ENCODE results near the gene LRMDA. TPM values are rescaled to one million over a fixed set of nuclear protein-coding genes. Genes with fewer than 3 reads are reported as not detected.
"Not testable (repeated sequence)": the region's sequence is repeated elsewhere in the genome, so short reads cannot be mapped to it uniquely, and the experiment has no call there.

Gene LRMDA
- total and polyA plus RNA-seq, 2 donors (not counting 1 experiment from before 2014, with no cell fraction given), result 0.12 TPM; not detected in 1

DNA sequence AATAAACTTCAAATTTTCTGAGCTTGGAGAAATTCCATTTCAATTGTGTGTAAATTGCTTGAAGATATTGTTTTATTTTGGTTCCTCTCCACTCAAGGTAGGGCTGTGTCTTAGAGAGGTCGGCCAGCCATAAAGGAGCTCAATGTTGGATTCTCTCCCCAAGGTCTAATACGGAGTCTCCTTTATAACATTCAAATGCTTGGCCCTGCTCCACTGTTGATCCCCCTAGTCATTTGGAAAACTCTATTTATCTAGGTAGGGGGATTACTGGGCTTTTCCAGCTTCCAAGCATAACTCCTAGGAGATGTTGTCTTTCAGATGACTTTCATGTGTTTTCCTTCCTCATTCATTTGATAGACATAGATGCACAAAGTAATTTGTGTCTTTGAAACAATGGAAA is 170.9 kb downstream of the LRMDA start:
- Mint-ChIP-seq H3K27ac (no peak overlapping the region), H3K4me1 (no peaks in the 10 kb centered on the region), H3K27me3 (no peaks in the 10 kb centered on the region), H3K9me3 (ENCODE audit: insufficient read depth) (no peaks in the 10 kb centered on the region), H3K4me3 (no peak overlapping the region)
- ATAC-seq (ENCODE audit: low read depth) (no peak), DNase-seq (no peak)
- Histone ChIP-seq H3K9me3 (ENCODE audit: control extremely low read depth in 1 of 3, control insufficient read depth in 2 of 3, insufficient read depth in 1 of 3, low read length in 2 of 3) (no peaks in the 10 kb centered on the region), H3K4me2 (replicated peaks; ENCODE audit: low read depth, low read length, poor library complexity, severe bottlenecking) (no peak overlapping the region), H3K27me3 (replicated peaks in 1 of 4; ENCODE audit: control extremely low read depth in 1 of 4, control insufficient read depth in 3 of 4, insufficient read depth in 4 of 4, low read length in 3 of 4) (no peaks in the 10 kb centered on the region), H2AFZ (ENCODE audit: insufficient read depth, low read depth, low read length, poor library complexity, severe bottlenecking) (no peak overlapping the region), H3K9ac (ENCODE audit: low read length) (no peak overlapping the region), H3K4me3 (ENCODE audit: control extremely low read depth in 1 of 5, extremely low read depth in 1 of 5, insufficient read depth in 1 of 5, low read depth in 2 of 5, low read length in 4 of 5) (no peak overlapping the region), H3K4me1 (ENCODE audit: control insufficient read depth in 2 of 2, insufficient read depth in 2 of 2, low read length in 2 of 2) (no peaks in the 10 kb centered on the region), H3K27ac (ENCODE audit: low read length in 2 of 2) (no peak overlapping the region), H3K79me2 (ENCODE audit: control insufficient read depth, insufficient read depth, low read length) (no peaks in the 10 kb centered on the region), H4K20me1 (ENCODE audit: control insufficient read depth, insufficient read depth, low read length, poor library complexity, severe bottlenecking) (no peaks in the 10 kb centered on the region), H3K36me3 (replicated peaks in 1 of 2; ENCODE audit: control extremely low read depth in 1 of 2, control insufficient read depth in 1 of 2, extremely low read depth in 1 of 2, insufficient read depth in 2 of 2, low read length in 1 of 2) (no peaks in the 10 kb centered on the region)
- POLR2A ChIA-PET, result no interaction called here
- intact Hi-C loops (cut with micrococcal nuclease), result no loop called here
- TF ChIP-seq EZH2 (IDR thresholded peaks at IDR 0.05; ENCODE audit: borderline replicate concordance, insufficient read depth, low read depth, low read length, poor library complexity, severe bottlenecking), result no peak
- TF ChIP-seq, protein P1, sequence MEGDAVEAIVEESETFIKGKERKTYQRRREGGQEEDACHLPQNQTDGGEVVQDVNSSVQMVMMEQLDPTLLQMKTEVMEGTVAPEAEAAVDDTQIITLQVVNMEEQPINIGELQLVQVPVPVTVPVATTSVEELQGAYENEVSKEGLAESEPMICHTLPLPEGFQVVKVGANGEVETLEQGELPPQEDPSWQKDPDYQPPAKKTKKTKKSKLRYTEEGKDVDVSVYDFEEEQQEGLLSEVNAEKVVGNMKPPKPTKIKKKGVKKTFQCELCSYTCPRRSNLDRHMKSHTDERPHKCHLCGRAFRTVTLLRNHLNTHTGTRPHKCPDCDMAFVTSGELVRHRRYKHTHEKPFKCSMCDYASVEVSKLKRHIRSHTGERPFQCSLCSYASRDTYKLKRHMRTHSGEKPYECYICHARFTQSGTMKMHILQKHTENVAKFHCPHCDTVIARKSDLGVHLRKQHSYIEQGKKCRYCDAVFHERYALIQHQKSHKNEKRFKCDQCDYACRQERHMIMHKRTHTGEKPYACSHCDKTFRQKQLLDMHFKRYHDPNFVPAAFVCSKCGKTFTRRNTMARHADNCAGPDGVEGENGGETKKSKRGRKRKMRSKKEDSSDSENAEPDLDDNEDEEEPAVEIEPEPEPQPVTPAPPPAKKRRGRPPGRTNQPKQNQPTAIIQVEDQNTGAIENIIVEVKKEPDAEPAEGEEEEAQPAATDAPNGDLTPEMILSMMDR (IDR thresholded peaks at IDR 0.05), result no peak
- CTCF ChIA-PET, result no interaction called here
- WGBS (ENCODE audit: insufficient coverage), result no CpG with 5 or more reads among the region's 2 CpGs

DNA sequence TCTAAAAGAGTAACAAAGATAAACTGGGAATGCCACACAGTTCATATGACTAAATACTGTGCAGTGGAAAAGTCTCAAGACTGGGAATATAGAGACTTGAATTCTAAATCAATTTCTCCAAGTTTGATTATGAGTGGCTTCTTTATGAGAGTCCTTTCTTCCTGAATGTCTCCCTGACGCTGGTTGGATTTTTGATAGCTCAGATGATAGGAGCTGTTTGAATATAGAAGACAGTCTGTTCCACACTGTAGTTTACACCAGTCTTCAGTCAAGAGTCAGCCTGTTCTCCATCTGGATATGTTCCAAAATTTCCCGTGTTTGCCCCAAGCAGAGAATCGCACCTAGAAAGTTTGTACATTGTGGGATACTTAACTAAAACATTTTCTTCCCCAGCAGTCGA is 173.7 kb downstream of the LRMDA start:
- ATAC-seq (ENCODE audit: low read depth), result no peak
- Mint-ChIP-seq H3K4me1 (no peaks in the 10 kb centered on the region), H3K27me3 (no peaks in the 10 kb centered on the region), H3K4me3 (no peak overlapping the region), H3K27ac (no peak overlapping the region), H3K9me3 (ENCODE audit: insufficient read depth) (no peaks in the 10 kb centered on the region)
- Histone ChIP-seq H3K4me1 (ENCODE audit: control insufficient read depth in 2 of 2, insufficient read depth in 2 of 2, low read length in 2 of 2) (no peaks in the 10 kb centered on the region), H3K27ac (ENCODE audit: low read length in 2 of 2) (no peak overlapping the region), H3K9me3 (ENCODE audit: control extremely low read depth in 1 of 3, control insufficient read depth in 2 of 3, insufficient read depth in 1 of 3, low read length in 2 of 3) (no peaks in the 10 kb centered on the region), H3K36me3 (replicated peaks in 1 of 2; ENCODE audit: control extremely low read depth in 1 of 2, control insufficient read depth in 1 of 2, extremely low read depth in 1 of 2, insufficient read depth in 2 of 2, low read length in 1 of 2) (no peaks in the 10 kb centered on the region), H3K27me3 (replicated peaks in 1 of 4; ENCODE audit: control extremely low read depth in 1 of 4, control insufficient read depth in 3 of 4, insufficient read depth in 4 of 4, low read length in 3 of 4) (no peaks in the 10 kb centered on the region), H4K20me1 (ENCODE audit: control insufficient read depth, insufficient read depth, low read length, poor library complexity, severe bottlenecking) (no peaks in the 10 kb centered on the region), H3K4me2 (replicated peaks; ENCODE audit: low read depth, low read length, poor library complexity, severe bottlenecking) (no peak overlapping the region), H2AFZ (ENCODE audit: insufficient read depth, low read depth, low read length, poor library complexity, severe bottlenecking) (no peak overlapping the region), H3K79me2 (ENCODE audit: control insufficient read depth, insufficient read depth, low read length) (no peaks in the 10 kb centered on the region), H3K4me3 (ENCODE audit: control extremely low read depth in 1 of 5, extremely low read depth in 1 of 5, insufficient read depth in 1 of 5, low read depth in 2 of 5, low read length in 4 of 5) (no peak overlapping the region), H3K9ac (ENCODE audit: low read length) (no peak overlapping the region)
- ChIA-PET POLR2A (no interaction called here), CTCF (no interaction called here)
- DNase-seq, result no peak
- intact Hi-C loops (cut with micrococcal nuclease), result no loop called here
- WGBS (ENCODE audit: insufficient coverage), result no CpG with 5 or more reads among the region's 4 CpGs
- TF ChIP-seq, protein P1 (IDR thresholded peaks at IDR 0.05), result no peak
- TF ChIP-seq EZH2 (IDR thresholded peaks at IDR 0.05; ENCODE audit: borderline replicate concordance, insufficient read depth, low read depth, low read length, poor library complexity, severe bottlenecking), result no peak

DNA sequence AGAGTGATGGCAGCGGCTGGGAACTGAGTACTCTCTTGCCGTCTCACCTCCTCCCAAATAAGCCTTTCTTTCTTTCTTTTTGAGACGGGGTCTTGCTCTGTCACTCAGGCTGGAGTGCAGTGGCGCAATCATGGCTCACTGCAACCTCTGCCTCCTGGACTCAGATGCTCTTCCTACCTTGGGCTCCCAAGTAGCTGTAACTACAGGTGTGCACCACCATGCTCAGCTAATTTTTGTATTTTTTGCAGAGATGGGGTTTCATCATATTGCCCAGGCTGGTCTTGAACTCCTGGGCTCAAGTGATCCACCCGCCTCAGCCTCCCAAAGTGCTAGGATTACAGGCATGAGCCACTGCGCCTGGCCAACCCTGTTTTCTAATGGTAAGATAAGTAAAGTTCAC is 174.4 kb downstream of the LRMDA start:
- POLR2A ChIA-PET; H3K4me1 Mint-ChIP-seq; intact Hi-C loops (cut with micrococcal nuclease); H3K36me3 ChIP-seq (replicated peaks in 1 of 2; ENCODE audit: control extremely low read depth in 1 of 2, control insufficient read depth in 1 of 2, extremely low read depth in 1 of 2, insufficient read depth in 2 of 2, low read length in 1 of 2); H3K9me3 Mint-ChIP-seq (ENCODE audit: insufficient read depth); ATAC-seq (ENCODE audit: low read depth); H4K20me1 ChIP-seq (ENCODE audit: control insufficient read depth, insufficient read depth, low read length, poor library complexity, severe bottlenecking); H3K27ac ChIP-seq (ENCODE audit: low read length in 2 of 2); H3K9me3 ChIP-seq (ENCODE audit: control extremely low read depth in 1 of 3, control insufficient read depth in 2 of 3, insufficient read depth in 1 of 3, low read length in 2 of 3); H3K9ac ChIP-seq (ENCODE audit: low read length); CTCF ChIA-PET; DNase-seq; H3K27me3 ChIP-seq (replicated peaks in 1 of 4; ENCODE audit: control extremely low read depth in 1 of 4, control insufficient read depth in 3 of 4, insufficient read depth in 4 of 4, low read length in 3 of 4); H3K4me2 ChIP-seq (replicated peaks; ENCODE audit: low read depth, low read length, poor library complexity, severe bottlenecking); H3K4me3 Mint-ChIP-seq; H3K4me1 ChIP-seq (ENCODE audit: control insufficient read depth in 2 of 2, insufficient read depth in 2 of 2, low read length in 2 of 2); H3K4me3 ChIP-seq (ENCODE audit: control extremely low read depth in 1 of 5, extremely low read depth in 1 of 5, insufficient read depth in 1 of 5, low read depth in 2 of 5, low read length in 4 of 5); H2AFZ ChIP-seq (ENCODE audit: insufficient read depth, low read depth, low read length, poor library complexity, severe bottlenecking); H3K79me2 ChIP-seq (ENCODE audit: control insufficient read depth, insufficient read depth, low read length); H3K27me3 Mint-ChIP-seq; H3K27ac Mint-ChIP-seq: not testable (repeated sequence)
- 67% methylated on average over 1 of the region's 6 CpGs for WGBS (ENCODE audit: insufficient coverage)
